ENCODE results near the gene ZNF438.
"Not testable (repeated sequence)": the region's sequence is repeated elsewhere in the genome, so short reads cannot be mapped to it uniquely, and the experiment has no call there.

ZNF438 gene

GRCh38 chr10:30988831-30989435 lies 42.7 kb downstream of the ZNF438 start:
- in situ Hi-C loops (cut with MboI; ENCODE audit: low sequenced_read_pairs) = no loop called here

- in situ Hi-C loops (cut with MboI; ENCODE audit: low sequenced_read_pairs) = no loop called here
These were observed 44.2 kb downstream of the ZNF438 start for GRCh38 chr10:30987463-30987862.

- in situ Hi-C loops (cut with MboI; ENCODE audit: low sequenced_read_pairs) = no loop called here
These were observed 45.6 kb downstream of the ZNF438 start for GRCh38 chr10:30986053-30986555.

GRCh38 chr10:30985512-30985911 lies 46.2 kb downstream of the ZNF438 start:
- in situ Hi-C loops (cut with MboI; ENCODE audit: low sequenced_read_pairs) = no loop called here

GRCh38 chr10:30984563-30985328 lies 46.9 kb downstream of the ZNF438 start:
- in situ Hi-C loops (cut with MboI; ENCODE audit: low sequenced_read_pairs) = no loop called here

- in situ Hi-C loops (cut with MboI; ENCODE audit: low sequenced_read_pairs) = not testable (repeated sequence)
These were observed 48.5 kb downstream of the ZNF438 start for GRCh38 chr10:30983209-30983608.

- in situ Hi-C loops (cut with MboI; ENCODE audit: low sequenced_read_pairs) = no loop called here
These were observed 50.6 kb downstream of the ZNF438 start for GRCh38 chr10:30980951-30981616.

- in situ Hi-C loops (cut with MboI; ENCODE audit: low sequenced_read_pairs) = no loop called here
These were observed 51.7 kb downstream of the ZNF438 start for GRCh38 chr10:30979956-30980355.

GRCh38 chr10:30978843-30979242 lies 52.8 kb downstream of the ZNF438 start:
- in situ Hi-C loops (cut with MboI; ENCODE audit: low sequenced_read_pairs) = no loop called here

- in situ Hi-C loops (cut with MboI; ENCODE audit: low sequenced_read_pairs) = no loop called here
These were observed 54.3 kb downstream of the ZNF438 start for GRCh38 chr10:30977385-30977784.

- in situ Hi-C loops (cut with MboI; ENCODE audit: low sequenced_read_pairs) = no loop called here
These were observed 56.8 kb downstream of the ZNF438 start for GRCh38 chr10:30974773-30975415.

- in situ Hi-C loops (cut with MboI; ENCODE audit: low sequenced_read_pairs) = no loop called here
These were observed 57.3 kb downstream of the ZNF438 start for GRCh38 chr10:30974355-30974754.

GRCh38 chr10:30973737-30974136 lies 57.9 kb downstream of the ZNF438 start:
- in situ Hi-C loops (cut with MboI; ENCODE audit: low sequenced_read_pairs) = no loop called here

- in situ Hi-C loops (cut with MboI; ENCODE audit: low sequenced_read_pairs) = no loop called here
These were observed 60.8 kb downstream of the ZNF438 start for GRCh38 chr10:30970760-30971460.

GRCh38 chr10:30968711-30969110 lies 63.0 kb downstream of the ZNF438 start:
- in situ Hi-C loops (cut with MboI; ENCODE audit: low sequenced_read_pairs) = no loop called here

- in situ Hi-C loops (cut with MboI; ENCODE audit: low sequenced_read_pairs) = no loop called here
These were observed 63.8 kb downstream of the ZNF438 start for GRCh38 chr10:30967650-30968410.

GRCh38 chr10:30963992-30964930 lies 67.4 kb downstream of the ZNF438 start:
- in situ Hi-C loops (cut with MboI; ENCODE audit: low sequenced_read_pairs) = no loop called here

- in situ Hi-C loops (cut with MboI; ENCODE audit: low sequenced_read_pairs) = no loop called here
These were observed 69.1 kb downstream of the ZNF438 start for GRCh38 chr10:30962522-30962921.

GRCh38 chr10:30959836-30960210 lies 71.8 kb downstream of the ZNF438 start:
- in situ Hi-C loops (cut with MboI; ENCODE audit: low sequenced_read_pairs) = no loop called here

All from HL-60/S4 treated with phorbol 12-myristate 13-acetate at 8.2 ng/mL for 4 days and 3 days (cell line).